ENCODE measurements around the gene PP2D1. TPM values are rescaled to one million over a fixed set of nuclear protein-coding genes. Genes with fewer than 3 reads are reported as not detected.
A peak's percentile ranks its signal among the peaks of the same experiment; 100 is the strongest.

The PP2D1 gene
- total and polyA plus RNA-seq, 3 donors from 2014 or later = 9.3 to 37.5 (median 22.8) TPM

DNA sequence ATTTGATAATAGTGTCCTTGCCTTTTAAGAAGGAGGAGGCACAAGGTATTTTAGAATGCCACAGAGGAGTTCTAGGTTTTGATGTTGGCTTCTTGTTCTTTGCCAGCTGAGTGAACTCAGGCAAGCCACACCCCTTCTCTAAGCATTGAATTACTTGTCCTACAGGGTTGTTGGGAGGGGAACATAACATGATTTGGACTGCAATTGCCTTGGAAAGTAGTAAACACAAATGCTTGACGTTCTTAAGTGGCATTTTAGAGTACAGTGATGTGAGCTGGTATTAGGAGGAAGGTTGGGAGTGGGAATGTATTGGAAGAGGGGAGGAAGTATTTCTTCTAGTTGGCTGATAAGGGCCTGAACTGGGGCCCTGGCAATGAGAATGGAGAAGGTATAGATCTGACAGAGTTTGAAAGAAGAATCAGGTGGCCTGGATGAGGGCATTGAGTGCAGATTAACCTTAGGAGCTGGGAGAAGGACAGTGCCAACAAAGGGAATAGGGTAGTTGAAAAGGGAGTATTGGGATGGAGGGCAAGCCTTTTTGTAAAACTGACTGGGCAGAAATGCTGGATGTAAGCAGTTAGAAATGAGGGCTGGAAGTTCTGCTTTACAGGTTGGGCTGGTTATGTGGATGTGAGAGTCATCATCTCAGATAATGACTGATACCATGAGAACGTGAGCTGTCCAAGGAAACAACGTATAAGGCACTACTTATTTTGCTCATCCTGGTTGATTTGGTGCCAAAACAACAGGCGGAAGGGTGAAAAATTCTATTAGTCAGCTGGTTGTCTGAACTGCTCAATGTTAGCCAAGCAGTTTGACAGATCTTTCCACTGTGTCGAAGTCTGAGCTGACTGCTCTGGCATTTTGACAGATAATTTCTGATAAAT, 44.9 kb upstream of the PP2D1 start:
- Histone ChIP-seq H3K9me3 (no peaks in the 10 kb centered on the region), H3K27me3 (no peaks in the 10 kb centered on the region), H3K4me1 (peaks cover 16% of the 10 kb centered on the region), H3K4me3 (no peak overlapping the region), H3K36me3 (ENCODE audit: low read depth, missing control alignments) (no peaks in the 10 kb centered on the region), H3K27ac (peak overlapping the region in 1 of 2 donors; percentile 8)
- intact Hi-C loops (cut with DNase I; ENCODE audit: low total_unique reads) = no loop called here
- 41 to 55% methylated on average over 5 of the region's 5 CpGs for WGBS, 2 donors
- TF ChIP-seq, protein P1, sequence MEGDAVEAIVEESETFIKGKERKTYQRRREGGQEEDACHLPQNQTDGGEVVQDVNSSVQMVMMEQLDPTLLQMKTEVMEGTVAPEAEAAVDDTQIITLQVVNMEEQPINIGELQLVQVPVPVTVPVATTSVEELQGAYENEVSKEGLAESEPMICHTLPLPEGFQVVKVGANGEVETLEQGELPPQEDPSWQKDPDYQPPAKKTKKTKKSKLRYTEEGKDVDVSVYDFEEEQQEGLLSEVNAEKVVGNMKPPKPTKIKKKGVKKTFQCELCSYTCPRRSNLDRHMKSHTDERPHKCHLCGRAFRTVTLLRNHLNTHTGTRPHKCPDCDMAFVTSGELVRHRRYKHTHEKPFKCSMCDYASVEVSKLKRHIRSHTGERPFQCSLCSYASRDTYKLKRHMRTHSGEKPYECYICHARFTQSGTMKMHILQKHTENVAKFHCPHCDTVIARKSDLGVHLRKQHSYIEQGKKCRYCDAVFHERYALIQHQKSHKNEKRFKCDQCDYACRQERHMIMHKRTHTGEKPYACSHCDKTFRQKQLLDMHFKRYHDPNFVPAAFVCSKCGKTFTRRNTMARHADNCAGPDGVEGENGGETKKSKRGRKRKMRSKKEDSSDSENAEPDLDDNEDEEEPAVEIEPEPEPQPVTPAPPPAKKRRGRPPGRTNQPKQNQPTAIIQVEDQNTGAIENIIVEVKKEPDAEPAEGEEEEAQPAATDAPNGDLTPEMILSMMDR (IDR thresholded peaks at IDR 0.05) = no peak
- no peak for TF ChIP-seq POLR2A (IDR thresholded peaks at IDR 0.05)
- no peak for DNase-seq

DNA sequence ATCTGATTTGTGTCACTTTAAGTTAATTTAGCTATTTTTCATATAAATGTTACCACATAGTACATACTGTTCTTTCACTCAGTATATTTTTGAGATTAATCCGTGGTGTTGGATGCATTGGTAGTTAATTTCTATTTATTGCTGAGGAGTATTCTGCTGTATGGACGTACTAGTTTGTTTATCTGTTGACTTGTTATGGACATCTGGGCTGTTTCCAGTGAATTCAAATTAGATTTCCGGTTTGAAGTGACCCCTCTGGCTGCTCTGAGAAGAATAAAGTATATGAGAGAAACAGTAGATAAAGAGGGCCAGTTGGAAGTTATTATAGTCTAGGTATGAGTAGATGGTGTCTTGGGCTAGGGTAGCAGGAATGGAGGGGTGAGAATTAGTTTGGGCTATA, 43.8 kb upstream of the PP2D1 start:
- H3K4me1 ChIP-seq = peaks cover 11% of the 10 kb centered on the region
- no peak for TF ChIP-seq POLR2A (IDR thresholded peaks at IDR 0.05)
- TF ChIP-seq, protein P1 (IDR thresholded peaks at IDR 0.05) = no peak
- no peak overlapping the region for H3K4me3 ChIP-seq
- H3K36me3 ChIP-seq (ENCODE audit: low read depth, missing control alignments) = no peaks in the 10 kb centered on the region
- no peaks in the 10 kb centered on the region for H3K9me3 ChIP-seq
- H3K27ac ChIP-seq = no peak overlapping the region
- no peak for DNase-seq
- WGBS, 2 donors = 42 to 48% methylated on average over 3 of the region's 3 CpGs
- intact Hi-C loops (cut with DNase I; ENCODE audit: low total_unique reads) = no loop called here
- H3K27me3 ChIP-seq = no peaks in the 10 kb centered on the region

DNA sequence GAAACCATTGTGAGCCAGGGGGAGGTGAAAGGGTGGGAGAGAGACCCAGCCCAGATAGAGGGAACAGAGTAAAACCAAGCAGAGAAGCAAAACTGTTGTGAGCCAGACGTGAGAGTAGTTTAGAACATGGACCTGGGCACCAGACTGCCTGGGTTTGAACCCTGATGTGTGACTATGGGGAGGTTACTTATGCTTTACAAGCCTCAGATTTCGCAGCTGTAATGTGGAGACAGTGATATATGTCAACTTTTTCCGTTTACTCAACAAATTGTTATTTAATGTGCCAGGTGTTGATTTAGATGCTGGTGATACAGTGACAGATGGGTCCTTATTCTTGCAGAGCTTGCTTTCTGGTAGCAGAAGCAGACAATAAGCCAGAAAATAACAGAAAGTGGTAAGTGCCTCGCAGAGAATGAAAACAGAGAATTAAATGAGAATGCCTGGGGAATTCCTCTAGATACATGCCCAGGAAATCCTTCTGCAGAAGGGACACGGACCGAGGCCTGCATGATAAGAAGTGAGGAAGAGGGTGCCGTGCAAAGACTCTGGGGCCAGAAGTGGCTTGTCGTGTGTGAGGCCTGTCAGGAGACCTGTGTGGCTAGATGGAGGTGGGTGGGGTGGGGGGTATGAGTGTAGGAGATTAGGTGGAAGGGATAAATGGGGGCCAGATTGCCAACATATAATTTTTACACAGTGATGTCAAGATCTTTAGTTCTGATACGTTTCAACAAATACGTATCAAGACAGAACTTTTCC, 43.1 kb upstream of the PP2D1 start:
- no peak for DNase-seq
- Histone ChIP-seq H3K36me3 (ENCODE audit: low read depth, missing control alignments) (no peaks in the 10 kb centered on the region), H3K27me3 (no peaks in the 10 kb centered on the region), H3K4me1 (peaks cover 9% of the 10 kb centered on the region), H3K9me3 (no peaks in the 10 kb centered on the region), H3K4me3 (no peak overlapping the region), H3K27ac (no peak overlapping the region)
- TF ChIP-seq POLR2A (IDR thresholded peaks at IDR 0.05) = no peak
- TF ChIP-seq, protein P1 (IDR thresholded peaks at IDR 0.05) = no peak
- 55 to 63% methylated on average over 10 of the region's 10 CpGs for WGBS, 2 donors
- intact Hi-C loops (cut with DNase I; ENCODE audit: low total_unique reads) = no loop called here

DNA sequence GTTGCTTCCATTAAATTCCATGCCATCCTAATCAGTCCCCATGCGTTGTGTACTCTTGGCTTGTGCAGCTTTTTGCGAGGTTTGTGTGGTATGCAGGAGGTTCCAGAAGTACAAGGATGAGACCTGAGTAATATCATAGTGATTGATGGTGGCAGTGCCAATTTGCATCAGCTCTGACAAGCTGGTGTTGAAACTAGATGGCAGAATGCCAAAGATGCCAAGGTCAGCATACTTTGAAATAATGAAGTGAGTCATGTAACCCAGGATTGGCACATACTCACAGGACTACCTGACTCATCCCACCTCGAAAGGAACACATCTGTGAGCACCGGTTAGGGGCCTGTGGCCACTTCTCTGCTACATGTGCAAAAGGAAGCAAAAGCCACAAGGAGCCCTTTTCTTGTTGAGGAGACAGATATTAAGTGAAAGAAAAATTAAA, 42.5 kb upstream of the PP2D1 start:
- peak; percentile 32 for DNase-seq
- Histone ChIP-seq H3K4me3 (no peak overlapping the region), H3K9me3 (no peaks in the 10 kb centered on the region), H3K27me3 (no peaks in the 10 kb centered on the region), H3K27ac (no peak overlapping the region), H3K36me3 (ENCODE audit: low read depth, missing control alignments) (no peaks in the 10 kb centered on the region), H3K4me1 (peaks cover 9% of the 10 kb centered on the region)
- intact Hi-C loops (cut with DNase I; ENCODE audit: low total_unique reads) = no loop called here
- TF ChIP-seq, protein P1 (IDR thresholded peaks at IDR 0.05) = no peak
- TF ChIP-seq POLR2A (IDR thresholded peaks at IDR 0.05) = no peak
- WGBS, 2 donors = 63 to 78% methylated on average over 4 of the region's 4 CpGs

All from testis (tissue), 3 donors.